ENCODE measurements around the gene FN3K.

DNA sequence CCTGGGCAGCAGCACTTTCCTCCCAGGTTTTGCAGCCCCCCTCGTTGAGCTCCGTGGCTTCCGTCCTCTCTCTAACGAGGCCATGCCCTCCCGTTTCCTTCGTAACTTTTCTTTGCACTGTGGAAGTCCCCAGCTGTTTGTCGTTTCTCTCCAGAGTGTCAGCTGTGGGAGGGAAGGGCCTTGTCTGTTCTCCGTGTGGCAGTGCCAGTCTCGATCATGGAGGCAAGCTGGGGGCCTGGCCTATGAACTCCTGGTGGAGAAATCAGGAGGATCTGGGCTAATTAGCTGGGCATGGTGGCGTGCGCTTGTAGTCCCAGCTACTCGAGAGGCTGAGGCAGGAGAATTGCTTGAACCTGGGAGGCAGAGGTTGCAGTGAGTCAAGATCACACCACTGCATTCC is 44.8 kb downstream of the FN3K start:
- no peak for TF ChIP-seq ZFP3 (CRISPR knock-in tag; IDR thresholded peaks at IDR 0.05)
- TF ChIP-seq, protein P1, sequence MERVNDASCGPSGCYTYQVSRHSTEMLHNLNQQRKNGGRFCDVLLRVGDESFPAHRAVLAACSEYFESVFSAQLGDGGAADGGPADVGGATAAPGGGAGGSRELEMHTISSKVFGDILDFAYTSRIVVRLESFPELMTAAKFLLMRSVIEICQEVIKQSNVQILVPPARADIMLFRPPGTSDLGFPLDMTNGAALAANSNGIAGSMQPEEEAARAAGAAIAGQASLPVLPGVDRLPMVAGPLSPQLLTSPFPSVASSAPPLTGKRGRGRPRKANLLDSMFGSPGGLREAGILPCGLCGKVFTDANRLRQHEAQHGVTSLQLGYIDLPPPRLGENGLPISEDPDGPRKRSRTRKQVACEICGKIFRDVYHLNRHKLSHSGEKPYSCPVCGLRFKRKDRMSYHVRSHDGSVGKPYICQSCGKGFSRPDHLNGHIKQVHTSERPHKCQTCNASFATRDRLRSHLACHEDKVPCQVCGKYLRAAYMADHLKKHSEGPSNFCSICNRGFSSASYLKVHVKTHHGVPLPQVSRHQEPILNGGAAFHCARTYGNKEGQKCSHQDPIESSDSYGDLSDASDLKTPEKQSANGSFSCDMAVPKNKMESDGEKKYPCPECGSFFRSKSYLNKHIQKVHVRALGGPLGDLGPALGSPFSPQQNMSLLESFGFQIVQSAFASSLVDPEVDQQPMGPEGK (CRISPR knock-in tag; IDR thresholded peaks at IDR 0.05; ENCODE audit: borderline replicate concordance): no peak
- TF ChIP-seq OSR1 (CRISPR knock-in tag; IDR thresholded peaks at IDR 0.05): no peak
- TF ChIP-seq, protein P2, sequence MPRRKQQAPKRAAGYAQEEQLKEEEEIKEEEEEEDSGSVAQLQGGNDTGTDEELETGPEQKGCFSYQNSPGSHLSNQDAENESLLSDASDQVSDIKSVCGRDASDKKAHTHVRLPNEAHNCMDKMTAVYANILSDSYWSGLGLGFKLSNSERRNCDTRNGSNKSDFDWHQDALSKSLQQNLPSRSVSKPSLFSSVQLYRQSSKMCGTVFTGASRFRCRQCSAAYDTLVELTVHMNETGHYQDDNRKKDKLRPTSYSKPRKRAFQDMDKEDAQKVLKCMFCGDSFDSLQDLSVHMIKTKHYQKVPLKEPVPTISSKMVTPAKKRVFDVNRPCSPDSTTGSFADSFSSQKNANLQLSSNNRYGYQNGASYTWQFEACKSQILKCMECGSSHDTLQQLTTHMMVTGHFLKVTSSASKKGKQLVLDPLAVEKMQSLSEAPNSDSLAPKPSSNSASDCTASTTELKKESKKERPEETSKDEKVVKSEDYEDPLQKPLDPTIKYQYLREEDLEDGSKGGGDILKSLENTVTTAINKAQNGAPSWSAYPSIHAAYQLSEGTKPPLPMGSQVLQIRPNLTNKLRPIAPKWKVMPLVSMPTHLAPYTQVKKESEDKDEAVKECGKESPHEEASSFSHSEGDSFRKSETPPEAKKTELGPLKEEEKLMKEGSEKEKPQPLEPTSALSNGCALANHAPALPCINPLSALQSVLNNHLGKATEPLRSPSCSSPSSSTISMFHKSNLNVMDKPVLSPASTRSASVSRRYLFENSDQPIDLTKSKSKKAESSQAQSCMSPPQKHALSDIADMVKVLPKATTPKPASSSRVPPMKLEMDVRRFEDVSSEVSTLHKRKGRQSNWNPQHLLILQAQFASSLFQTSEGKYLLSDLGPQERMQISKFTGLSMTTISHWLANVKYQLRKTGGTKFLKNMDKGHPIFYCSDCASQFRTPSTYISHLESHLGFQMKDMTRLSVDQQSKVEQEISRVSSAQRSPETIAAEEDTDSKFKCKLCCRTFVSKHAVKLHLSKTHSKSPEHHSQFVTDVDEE (CRISPR knock-in tag; IDR thresholded peaks at IDR 0.05): no peak
- no peak for TF ChIP-seq GLIS3 (CRISPR knock-in tag; IDR thresholded peaks at IDR 0.05)

Measured in SK-N-SH treated with all-trans-retinoic acid at 6 μM for 48 hours (cell line).